Tibial nerve (tissue), 4 donors: ENCODE measurements around the gene LEF1.

ENCODE experiments used
- EP300 ChIP-seq, 2 donors: sonication (generic); formaldehyde crosslinking; IDR thresholded peaks; one replicate each; pipeline ENCODE4 v1.6.1; 2017; ENCODE audit warnings: antibody characterized with exemption in 2 of 2, mild to moderate bottlenecking in 1 of 2
- POLR2A ChIP-seq, 2 donors: fragments of 450-650 bp; IDR thresholded peaks; one replicate each; pipeline ENCODE4 v1.6.1; 2017; ENCODE audit warnings: antibody characterized with exemption in 2 of 2, mild to moderate bottlenecking in 2 of 2, moderate library complexity in 2 of 2
- TF ChIP-seq, protein P1 (sequence below), 5 experiments: fragments of 200-600 bp in 3 of 5; fragments of 450-650 bp in 2 of 5; sonication (generic) in 3 of 5; IDR thresholded peaks; one replicate each; pipeline ENCODE4 v1.5.1; 2016 to 2019; ENCODE audit warnings: antibody characterized with exemption in 5 of 5, mild to moderate bottlenecking in 3 of 5, moderate library complexity in 2 of 5

- TF ChIP-seq, protein P1, sequence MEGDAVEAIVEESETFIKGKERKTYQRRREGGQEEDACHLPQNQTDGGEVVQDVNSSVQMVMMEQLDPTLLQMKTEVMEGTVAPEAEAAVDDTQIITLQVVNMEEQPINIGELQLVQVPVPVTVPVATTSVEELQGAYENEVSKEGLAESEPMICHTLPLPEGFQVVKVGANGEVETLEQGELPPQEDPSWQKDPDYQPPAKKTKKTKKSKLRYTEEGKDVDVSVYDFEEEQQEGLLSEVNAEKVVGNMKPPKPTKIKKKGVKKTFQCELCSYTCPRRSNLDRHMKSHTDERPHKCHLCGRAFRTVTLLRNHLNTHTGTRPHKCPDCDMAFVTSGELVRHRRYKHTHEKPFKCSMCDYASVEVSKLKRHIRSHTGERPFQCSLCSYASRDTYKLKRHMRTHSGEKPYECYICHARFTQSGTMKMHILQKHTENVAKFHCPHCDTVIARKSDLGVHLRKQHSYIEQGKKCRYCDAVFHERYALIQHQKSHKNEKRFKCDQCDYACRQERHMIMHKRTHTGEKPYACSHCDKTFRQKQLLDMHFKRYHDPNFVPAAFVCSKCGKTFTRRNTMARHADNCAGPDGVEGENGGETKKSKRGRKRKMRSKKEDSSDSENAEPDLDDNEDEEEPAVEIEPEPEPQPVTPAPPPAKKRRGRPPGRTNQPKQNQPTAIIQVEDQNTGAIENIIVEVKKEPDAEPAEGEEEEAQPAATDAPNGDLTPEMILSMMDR (IDR thresholded peaks at IDR 0.05): no peak
- TF ChIP-seq EP300 (IDR thresholded peaks at IDR 0.05) (no peak), POLR2A (IDR thresholded peaks at IDR 0.05) (no peak)
Measured at GRCh38 chr4:108087293-108087967, 81.3 kb downstream of the LEF1 start.
